ENCODE results near the gene CNOT6L. TPM values are rescaled to one million over a fixed set of nuclear protein-coding genes. Genes with fewer than 3 reads are reported as not detected.

Gene CNOT6L
- total and polyA plus RNA-seq, 2 of the 13 experiments (the other 11 are each of a cell fraction or from before 2014, with no cell fraction given), result 7.9 to 13.5 TPM

DNA sequence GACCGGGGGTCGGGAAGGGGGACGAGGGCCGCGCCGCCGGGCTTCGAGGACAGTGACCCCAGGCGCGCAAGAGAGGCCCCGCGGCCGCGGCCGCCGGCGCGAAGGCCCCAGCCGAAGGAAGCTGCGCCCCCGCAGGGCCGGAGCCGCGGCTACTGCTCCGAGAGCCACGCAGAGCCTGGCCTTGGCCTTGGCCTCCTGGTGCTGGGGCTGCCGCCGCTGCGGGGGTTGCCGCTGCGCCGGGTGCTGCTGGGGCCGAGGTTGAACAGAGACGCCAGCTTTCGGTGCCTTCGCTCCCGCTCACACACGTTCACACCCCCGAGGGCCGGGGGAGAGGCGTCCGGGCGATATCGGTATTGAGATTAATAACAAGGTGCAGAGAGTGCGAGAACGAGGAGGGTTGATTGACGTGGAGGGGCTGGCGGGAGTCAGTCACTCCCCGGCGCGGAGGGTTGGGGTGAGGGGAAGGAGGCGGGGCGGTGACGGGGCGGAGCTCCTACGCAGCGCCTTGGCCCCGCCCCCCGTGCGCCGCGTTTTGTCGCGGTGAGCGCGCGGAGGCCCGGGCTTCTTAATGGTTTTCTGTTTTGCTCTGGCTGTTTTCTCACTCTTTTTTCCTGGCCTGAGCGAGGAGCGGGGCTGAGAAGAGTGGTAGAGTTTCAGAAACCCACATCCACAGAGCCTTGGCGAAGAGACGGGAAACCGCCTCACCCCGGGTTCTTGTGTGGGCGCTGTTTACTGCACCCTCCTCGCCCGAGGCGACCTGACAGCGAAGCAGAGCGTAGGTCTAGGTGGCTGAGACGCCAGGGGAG lies 878 bp upstream of the CNOT6L start (continued):
- TF ChIP-seq ZNF737 (CRISPR knock-in tag; IDR thresholded peaks at IDR 0.05; ENCODE audit: borderline replicate concordance), result 0 out of 2 replicates have a peak, but pooled peaks have one; percentile 50
- TF ChIP-seq HDAC2 (CRISPR knock-in tag; IDR thresholded peaks at IDR 0.05), result 0 out of 2 replicates have a peak, but pooled peaks have one; percentile 28
- no peak for TF ChIP-seq MTA3 (CRISPR knock-in tag; IDR thresholded peaks at IDR 0.05)
- TF ChIP-seq, protein P1, sequence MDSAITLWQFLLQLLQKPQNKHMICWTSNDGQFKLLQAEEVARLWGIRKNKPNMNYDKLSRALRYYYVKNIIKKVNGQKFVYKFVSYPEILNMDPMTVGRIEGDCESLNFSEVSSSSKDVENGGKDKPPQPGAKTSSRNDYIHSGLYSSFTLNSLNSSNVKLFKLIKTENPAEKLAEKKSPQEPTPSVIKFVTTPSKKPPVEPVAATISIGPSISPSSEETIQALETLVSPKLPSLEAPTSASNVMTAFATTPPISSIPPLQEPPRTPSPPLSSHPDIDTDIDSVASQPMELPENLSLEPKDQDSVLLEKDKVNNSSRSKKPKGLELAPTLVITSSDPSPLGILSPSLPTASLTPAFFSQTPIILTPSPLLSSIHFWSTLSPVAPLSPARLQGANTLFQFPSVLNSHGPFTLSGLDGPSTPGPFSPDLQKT (CRISPR knock-in tag; IDR thresholded peaks at IDR 0.05; ENCODE audit: borderline replicate concordance), result no peak
- TF ChIP-seq, protein P2, sequence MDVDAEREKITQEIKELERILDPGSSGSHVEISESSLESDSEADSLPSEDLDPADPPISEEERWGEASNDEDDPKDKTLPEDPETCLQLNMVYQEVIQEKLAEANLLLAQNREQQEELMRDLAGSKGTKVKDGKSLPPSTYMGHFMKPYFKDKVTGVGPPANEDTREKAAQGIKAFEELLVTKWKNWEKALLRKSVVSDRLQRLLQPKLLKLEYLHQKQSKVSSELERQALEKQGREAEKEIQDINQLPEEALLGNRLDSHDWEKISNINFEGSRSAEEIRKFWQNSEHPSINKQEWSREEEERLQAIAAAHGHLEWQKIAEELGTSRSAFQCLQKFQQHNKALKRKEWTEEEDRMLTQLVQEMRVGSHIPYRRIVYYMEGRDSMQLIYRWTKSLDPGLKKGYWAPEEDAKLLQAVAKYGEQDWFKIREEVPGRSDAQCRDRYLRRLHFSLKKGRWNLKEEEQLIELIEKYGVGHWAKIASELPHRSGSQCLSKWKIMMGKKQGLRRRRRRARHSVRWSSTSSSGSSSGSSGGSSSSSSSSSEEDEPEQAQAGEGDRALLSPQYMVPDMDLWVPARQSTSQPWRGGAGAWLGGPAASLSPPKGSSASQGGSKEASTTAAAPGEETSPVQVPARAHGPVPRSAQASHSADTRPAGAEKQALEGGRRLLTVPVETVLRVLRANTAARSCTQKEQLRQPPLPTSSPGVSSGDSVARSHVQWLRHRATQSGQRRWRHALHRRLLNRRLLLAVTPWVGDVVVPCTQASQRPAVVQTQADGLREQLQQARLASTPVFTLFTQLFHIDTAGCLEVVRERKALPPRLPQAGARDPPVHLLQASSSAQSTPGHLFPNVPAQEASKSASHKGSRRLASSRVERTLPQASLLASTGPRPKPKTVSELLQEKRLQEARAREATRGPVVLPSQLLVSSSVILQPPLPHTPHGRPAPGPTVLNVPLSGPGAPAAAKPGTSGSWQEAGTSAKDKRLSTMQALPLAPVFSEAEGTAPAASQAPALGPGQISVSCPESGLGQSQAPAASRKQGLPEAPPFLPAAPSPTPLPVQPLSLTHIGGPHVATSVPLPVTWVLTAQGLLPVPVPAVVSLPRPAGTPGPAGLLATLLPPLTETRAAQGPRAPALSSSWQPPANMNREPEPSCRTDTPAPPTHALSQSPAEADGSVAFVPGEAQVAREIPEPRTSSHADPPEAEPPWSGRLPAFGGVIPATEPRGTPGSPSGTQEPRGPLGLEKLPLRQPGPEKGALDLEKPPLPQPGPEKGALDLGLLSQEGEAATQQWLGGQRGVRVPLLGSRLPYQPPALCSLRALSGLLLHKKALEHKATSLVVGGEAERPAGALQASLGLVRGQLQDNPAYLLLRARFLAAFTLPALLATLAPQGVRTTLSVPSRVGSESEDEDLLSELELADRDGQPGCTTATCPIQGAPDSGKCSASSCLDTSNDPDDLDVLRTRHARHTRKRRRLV (CRISPR knock-in tag; IDR thresholded peaks at IDR 0.05), result peak; percentile 45; the same call in 1 of the 2 replicates
- TF ChIP-seq ZFX (CRISPR knock-in tag; IDR thresholded peaks at IDR 0.05; ENCODE audit: low read depth), result peak; percentile 91
- peak; percentile 47 for TF ChIP-seq ZEB1 (IDR thresholded peaks at IDR 0.05; ENCODE audit: insufficient replicate concordance, low read depth)
- TF ChIP-seq, protein P3, sequence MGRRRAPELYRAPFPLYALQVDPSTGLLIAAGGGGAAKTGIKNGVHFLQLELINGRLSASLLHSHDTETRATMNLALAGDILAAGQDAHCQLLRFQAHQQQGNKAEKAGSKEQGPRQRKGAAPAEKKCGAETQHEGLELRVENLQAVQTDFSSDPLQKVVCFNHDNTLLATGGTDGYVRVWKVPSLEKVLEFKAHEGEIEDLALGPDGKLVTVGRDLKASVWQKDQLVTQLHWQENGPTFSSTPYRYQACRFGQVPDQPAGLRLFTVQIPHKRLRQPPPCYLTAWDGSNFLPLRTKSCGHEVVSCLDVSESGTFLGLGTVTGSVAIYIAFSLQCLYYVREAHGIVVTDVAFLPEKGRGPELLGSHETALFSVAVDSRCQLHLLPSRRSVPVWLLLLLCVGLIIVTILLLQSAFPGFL (CRISPR knock-in tag; IDR thresholded peaks at IDR 0.05), result 0 out of 2 replicates have a peak, but pooled peaks have one; percentile 29
- TF ChIP-seq ERF (CRISPR knock-in tag; IDR thresholded peaks at IDR 0.05), result peak; percentile 75
- peak; percentile 73; the same call in 1 of the 2 replicates for TF ChIP-seq ZNF746 (CRISPR knock-in tag; IDR thresholded peaks at IDR 0.05)
- TF ChIP-seq, protein P4, sequence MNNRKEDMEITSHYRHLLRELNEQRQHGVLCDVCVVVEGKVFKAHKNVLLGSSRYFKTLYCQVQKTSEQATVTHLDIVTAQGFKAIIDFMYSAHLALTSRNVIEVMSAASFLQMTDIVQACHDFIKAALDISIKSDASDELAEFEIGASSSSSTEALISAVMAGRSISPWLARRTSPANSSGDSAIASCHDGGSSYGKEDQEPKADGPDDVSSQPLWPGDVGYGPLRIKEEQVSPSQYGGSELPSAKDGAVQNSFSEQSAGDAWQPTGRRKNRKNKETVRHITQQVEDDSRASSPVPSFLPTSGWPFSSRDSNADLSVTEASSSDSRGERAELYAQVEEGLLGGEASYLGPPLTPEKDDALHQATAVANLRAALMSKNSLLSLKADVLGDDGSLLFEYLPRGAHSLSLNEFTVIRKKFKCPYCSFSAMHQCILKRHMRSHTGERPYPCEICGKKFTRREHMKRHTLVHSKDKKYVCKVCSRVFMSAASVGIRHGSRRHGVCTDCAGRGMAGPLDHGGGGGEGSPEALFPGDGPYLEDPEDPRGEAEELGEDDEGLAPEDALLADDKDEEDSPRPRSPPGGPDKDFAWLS (CRISPR knock-in tag; IDR thresholded peaks at IDR 0.05; ENCODE audit: borderline replicate concordance), result no peak
- TF ChIP-seq ZSCAN30 (CRISPR knock-in tag; IDR thresholded peaks at IDR 0.05), result 0 out of 2 replicates have a peak, but pooled peaks have one; percentile 29
- no peak for TF ChIP-seq NFRKB (IDR thresholded peaks at IDR 0.05)
- TF ChIP-seq, protein P5, sequence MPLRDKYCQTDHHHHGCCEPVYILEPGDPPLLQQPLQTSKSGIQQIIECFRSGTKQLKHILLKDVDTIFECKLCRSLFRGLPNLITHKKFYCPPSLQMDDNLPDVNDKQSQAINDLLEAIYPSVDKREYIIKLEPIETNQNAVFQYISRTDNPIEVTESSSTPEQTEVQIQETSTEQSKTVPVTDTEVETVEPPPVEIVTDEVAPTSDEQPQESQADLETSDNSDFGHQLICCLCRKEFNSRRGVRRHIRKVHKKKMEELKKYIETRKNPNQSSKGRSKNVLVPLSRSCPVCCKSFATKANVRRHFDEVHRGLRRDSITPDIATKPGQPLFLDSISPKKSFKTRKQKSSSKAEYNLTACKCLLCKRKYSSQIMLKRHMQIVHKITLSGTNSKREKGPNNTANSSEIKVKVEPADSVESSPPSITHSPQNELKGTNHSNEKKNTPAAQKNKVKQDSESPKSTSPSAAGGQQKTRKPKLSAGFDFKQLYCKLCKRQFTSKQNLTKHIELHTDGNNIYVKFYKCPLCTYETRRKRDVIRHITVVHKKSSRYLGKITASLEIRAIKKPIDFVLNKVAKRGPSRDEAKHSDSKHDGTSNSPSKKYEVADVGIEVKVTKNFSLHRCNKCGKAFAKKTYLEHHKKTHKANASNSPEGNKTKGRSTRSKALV (CRISPR knock-in tag; IDR thresholded peaks at IDR 0.05), result peak; percentile 35; the same call in 1 of the 2 replicates
- TF ChIP-seq, protein P6, sequence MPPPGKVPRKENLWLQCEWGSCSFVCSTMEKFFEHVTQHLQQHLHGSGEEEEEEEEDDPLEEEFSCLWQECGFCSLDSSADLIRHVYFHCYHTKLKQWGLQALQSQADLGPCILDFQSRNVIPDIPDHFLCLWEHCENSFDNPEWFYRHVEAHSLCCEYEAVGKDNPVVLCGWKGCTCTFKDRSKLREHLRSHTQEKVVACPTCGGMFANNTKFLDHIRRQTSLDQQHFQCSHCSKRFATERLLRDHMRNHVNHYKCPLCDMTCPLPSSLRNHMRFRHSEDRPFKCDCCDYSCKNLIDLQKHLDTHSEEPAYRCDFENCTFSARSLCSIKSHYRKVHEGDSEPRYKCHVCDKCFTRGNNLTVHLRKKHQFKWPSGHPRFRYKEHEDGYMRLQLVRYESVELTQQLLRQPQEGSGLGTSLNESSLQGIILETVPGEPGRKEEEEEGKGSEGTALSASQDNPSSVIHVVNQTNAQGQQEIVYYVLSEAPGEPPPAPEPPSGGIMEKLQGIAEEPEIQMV (CRISPR knock-in tag; IDR thresholded peaks at IDR 0.05; ENCODE audit: low read depth), result no peak
